KMS-11 (cell line): ENCODE data around the gene FBXL17.

Experiments used
- H2AFZ ChIP-seq: fragments of 200-600 bp; sonication (generic); 2 replicates; pipeline ENCODE4 v1.6.1; 2016; ENCODE audit warnings: antibody characterized with exemption, mixed run types, low read depth
- H3K27ac ChIP-seq: fragments of 200-600 bp; sonication (generic); 2 replicates; pipeline ENCODE4 v1.6.1; 2016; ENCODE audit warnings: mild to moderate bottlenecking, mixed run types
- H3K27me3 ChIP-seq: fragments of 200-600 bp; sonication (generic); 2 replicates; pipeline ENCODE4 v1.6.1; 2017; ENCODE audit warnings: mild to moderate bottlenecking, low read depth, mixed run types, moderate library complexity; ENCODE audit not compliant: insufficient read depth
- H3K36me3 ChIP-seq: fragments of 200-600 bp; sonication (generic); 2 replicates; pipeline ENCODE4 v1.6.1; 2017; ENCODE audit warnings: mild to moderate bottlenecking, mixed run types; ENCODE audit not compliant: insufficient read depth
- H3K4me1 ChIP-seq: fragments of 200-600 bp; sonication (generic); 2 replicates; pipeline ENCODE4 v1.6.1; 2016; ENCODE audit warnings: mild to moderate bottlenecking, low read depth, mixed run types; ENCODE audit not compliant: poor library complexity, severe bottlenecking
- H3K4me2 ChIP-seq: fragments of 200-600 bp; sonication (generic); 2 replicates; pipeline ENCODE4 v1.7.0; 2016; ENCODE audit warnings: mild to moderate bottlenecking, mixed run types
- H3K4me3 ChIP-seq: fragments of 200-600 bp; sonication (generic); IDR thresholded peaks from 2 replicates; pipeline ENCODE4 v1.6.1; 2017; ENCODE audit warnings: low read depth, low read length, mixed read lengths; ENCODE audit not compliant: insufficient read depth
- H3K79me2 ChIP-seq: fragments of 200-600 bp; sonication (generic); 2 replicates; pipeline ENCODE4 v1.6.1; 2016; ENCODE audit warnings: low read depth, mixed run types; ENCODE audit not compliant: insufficient read depth
- H3K9ac ChIP-seq: fragments of 200-600 bp; sonication (generic); 2 replicates; pipeline ENCODE4 v1.6.1; 2016; ENCODE audit warnings: mild to moderate bottlenecking, mixed run types
- H4K20me1 ChIP-seq: fragments of 200-600 bp; sonication (generic); 2 replicates; pipeline ENCODE4 v1.6.1; 2016; ENCODE audit warnings: mild to moderate bottlenecking, mixed run types; ENCODE audit not compliant: insufficient read depth
- TF ChIP-seq, protein P1 (sequence below): fragments of 200-600 bp; sonication (generic); conservative IDR thresholded peaks from 2 replicates; pipeline ENCODE4 v1.6.1; 2017; ENCODE audit warnings: low read depth, mild to moderate bottlenecking, antibody characterized with exemption, low read length, moderate library complexity, mixed read lengths

The FBXL17 gene

DNA sequence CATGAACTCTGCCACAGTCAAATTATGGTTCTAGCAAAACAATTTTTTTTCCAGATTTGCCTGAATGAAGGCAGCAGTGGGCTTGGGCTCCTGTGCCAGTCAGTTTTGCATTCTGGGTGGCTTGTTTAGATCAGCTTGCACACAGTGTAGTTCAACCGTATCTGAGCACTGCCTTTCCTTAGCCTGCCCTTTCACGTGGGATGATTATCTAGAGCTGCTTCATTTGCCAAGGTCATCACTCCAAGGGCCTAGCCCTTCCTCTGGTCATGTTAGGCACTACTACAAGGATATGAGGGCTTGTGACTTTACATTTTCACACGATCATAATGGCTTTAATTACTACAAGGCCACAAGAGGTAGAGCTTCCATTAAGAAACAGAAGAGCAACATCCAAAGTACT is 560.6 kb downstream of the FBXL17 start:
- no peak overlapping the region for H3K27ac ChIP-seq
- H3K4me2 ChIP-seq: no peak overlapping the region
- TF ChIP-seq, protein P1, sequence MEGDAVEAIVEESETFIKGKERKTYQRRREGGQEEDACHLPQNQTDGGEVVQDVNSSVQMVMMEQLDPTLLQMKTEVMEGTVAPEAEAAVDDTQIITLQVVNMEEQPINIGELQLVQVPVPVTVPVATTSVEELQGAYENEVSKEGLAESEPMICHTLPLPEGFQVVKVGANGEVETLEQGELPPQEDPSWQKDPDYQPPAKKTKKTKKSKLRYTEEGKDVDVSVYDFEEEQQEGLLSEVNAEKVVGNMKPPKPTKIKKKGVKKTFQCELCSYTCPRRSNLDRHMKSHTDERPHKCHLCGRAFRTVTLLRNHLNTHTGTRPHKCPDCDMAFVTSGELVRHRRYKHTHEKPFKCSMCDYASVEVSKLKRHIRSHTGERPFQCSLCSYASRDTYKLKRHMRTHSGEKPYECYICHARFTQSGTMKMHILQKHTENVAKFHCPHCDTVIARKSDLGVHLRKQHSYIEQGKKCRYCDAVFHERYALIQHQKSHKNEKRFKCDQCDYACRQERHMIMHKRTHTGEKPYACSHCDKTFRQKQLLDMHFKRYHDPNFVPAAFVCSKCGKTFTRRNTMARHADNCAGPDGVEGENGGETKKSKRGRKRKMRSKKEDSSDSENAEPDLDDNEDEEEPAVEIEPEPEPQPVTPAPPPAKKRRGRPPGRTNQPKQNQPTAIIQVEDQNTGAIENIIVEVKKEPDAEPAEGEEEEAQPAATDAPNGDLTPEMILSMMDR: no peak
- no peak overlapping the region for H3K9ac ChIP-seq
- no peak overlapping the region for H2AFZ ChIP-seq
- H3K27me3 ChIP-seq: no peaks in the 10 kb centered on the region
- H3K79me2 ChIP-seq: no peaks in the 10 kb centered on the region
- no peak overlapping the region for H3K4me3 ChIP-seq
- no peaks in the 10 kb centered on the region for H4K20me1 ChIP-seq
- H3K36me3 ChIP-seq: no peaks in the 10 kb centered on the region
- no peaks in the 10 kb centered on the region for H3K4me1 ChIP-seq

DNA sequence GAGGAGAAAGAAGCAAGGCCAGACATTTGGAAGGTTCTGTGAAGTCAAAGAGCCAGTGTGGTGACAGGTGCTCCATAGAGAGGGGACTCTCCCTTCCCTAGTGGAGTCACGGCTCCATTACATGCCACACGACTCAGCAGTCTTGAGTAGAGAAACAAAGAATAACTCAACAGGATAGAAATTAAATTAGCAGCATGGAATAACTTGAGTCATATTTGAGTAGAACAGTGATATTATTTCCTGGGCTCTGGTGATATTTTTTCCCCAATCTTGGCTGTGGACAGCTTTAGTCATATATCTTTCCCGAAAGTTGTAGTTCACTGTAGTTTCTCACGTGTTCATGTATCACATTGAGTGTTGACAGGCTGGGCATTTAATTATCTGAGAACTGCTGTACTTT is 561.5 kb downstream of the FBXL17 start:
- Histone ChIP-seq H3K4me2 (no peak overlapping the region), H2AFZ (no peak overlapping the region), H3K27ac (no peak overlapping the region), H3K4me3 (no peak overlapping the region), H3K4me1 (no peaks in the 10 kb centered on the region), H4K20me1 (no peaks in the 10 kb centered on the region), H3K79me2 (no peaks in the 10 kb centered on the region), H3K9ac (no peak overlapping the region), H3K36me3 (no peaks in the 10 kb centered on the region), H3K27me3 (no peaks in the 10 kb centered on the region)
- TF ChIP-seq, protein P1: no peak

DNA sequence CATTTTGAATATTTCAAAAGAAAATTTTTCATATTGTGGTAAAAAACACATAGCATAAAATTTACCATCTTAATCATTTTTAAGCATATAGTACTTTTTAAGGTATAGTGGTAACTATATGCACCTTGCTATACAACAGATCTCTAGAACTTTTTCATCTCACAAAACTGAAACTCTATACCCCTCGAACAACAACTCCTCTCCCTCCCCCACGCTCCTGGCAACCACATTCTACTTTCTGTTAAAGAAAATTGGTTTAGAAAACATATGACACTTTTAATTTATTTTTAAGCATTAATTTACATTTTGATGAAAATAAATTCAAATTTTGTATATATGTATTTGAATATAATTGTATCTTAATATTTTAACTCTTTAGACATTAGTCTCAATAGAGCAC is 563.9 kb downstream of the FBXL17 start:
- TF ChIP-seq, protein P1: no peak
- H3K4me1 ChIP-seq: no peaks in the 10 kb centered on the region

DNA sequence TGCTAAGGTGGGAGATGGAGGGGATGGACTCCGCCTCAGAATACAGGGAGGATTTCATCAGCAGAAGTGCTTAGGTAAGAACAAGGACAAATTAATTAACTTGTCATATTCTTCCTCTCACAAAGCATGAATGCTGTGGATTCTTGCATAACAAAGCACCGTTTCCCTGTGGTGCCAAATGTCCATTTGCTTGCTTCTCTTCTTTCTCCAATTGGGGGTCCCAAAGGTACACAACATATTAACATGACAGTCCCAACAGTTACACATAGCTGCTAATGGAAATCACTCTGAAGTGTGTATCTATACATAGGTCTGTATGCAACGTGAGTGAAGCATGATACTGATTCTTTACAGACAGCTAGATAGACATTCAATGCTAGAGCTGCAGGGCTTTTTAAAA is 564.5 kb downstream of the FBXL17 start:
- Histone ChIP-seq H3K36me3 (no peaks in the 10 kb centered on the region), H3K9ac (no peak overlapping the region), H3K27me3 (no peaks in the 10 kb centered on the region), H3K4me3 (no peak overlapping the region), H3K4me2 (no peak overlapping the region), H3K4me1 (no peaks in the 10 kb centered on the region), H3K79me2 (no peaks in the 10 kb centered on the region), H4K20me1 (no peaks in the 10 kb centered on the region), H3K27ac (no peak overlapping the region), H2AFZ (no peak overlapping the region)
- TF ChIP-seq, protein P1: no peak

More for the DNA sequence above, 563.9 kb downstream of the FBXL17 start:
- no peak overlapping the region for H2AFZ ChIP-seq
- no peak overlapping the region for H3K27ac ChIP-seq
- no peaks in the 10 kb centered on the region for H3K36me3 ChIP-seq
- H3K79me2 ChIP-seq: no peaks in the 10 kb centered on the region
- no peak overlapping the region for H3K4me3 ChIP-seq
- H3K27me3 ChIP-seq: no peaks in the 10 kb centered on the region
- no peak overlapping the region for H3K9ac ChIP-seq
- H3K4me2 ChIP-seq: no peak overlapping the region
- H4K20me1 ChIP-seq: no peaks in the 10 kb centered on the region
